ENCODE data around the gene GALNT2. TPM values are rescaled to one million over a fixed set of nuclear protein-coding genes. Genes with fewer than 3 reads are reported as not detected.

The GALNT2 gene
- total and polyA plus RNA-seq, 3 donors from 2014 or later = 63.0 to 135 (median 114) TPM

DNA sequence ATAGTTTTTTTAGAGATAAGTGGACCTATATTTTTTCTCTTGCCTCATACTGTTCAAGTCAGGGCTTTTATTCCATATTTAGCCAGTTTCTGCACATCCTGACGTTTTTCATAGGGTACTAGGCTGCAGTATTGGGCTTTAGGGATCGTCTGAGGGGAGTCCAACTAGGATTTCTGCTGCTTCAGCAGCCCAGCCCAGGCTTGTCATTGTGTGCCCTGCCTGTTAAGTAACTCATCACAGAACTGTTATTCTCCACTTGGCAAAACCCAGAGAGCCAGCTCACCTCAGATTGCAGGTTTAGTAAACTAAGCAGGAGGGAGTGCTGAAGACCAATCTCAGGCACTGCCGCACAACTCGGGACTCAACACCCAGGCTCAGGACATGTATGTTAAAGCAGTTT lies 2.8 kb downstream of the GALNT2 start:
- no peaks in the 10 kb centered on the region for H3K36me3 ChIP-seq (ENCODE audit: low read depth, missing control alignments)
- no peak overlapping the region for H3K27ac ChIP-seq
- no peak for TF ChIP-seq CTCF (IDR thresholded peaks at IDR 0.05)
- no peak for TF ChIP-seq POLR2A (IDR thresholded peaks at IDR 0.05)
- H3K27me3 ChIP-seq = no peaks in the 10 kb centered on the region
- H3K4me1 ChIP-seq = peaks cover 38% of the 10 kb centered on the region
- 66 to 70% methylated on average over 4 of the region's 4 CpGs for WGBS, 2 donors
- DNase-seq = no peak
- H3K9me3 ChIP-seq = no peaks in the 10 kb centered on the region
- intact Hi-C loops (cut with DNase I; ENCODE audit: low total_unique reads) = loop anchor here (5.0 kb wide), 1 partner anchor 143 kb away; no protein-coding TSS in a partner anchor
- H3K4me3 ChIP-seq = no peak overlapping the region

- Histone ChIP-seq H3K4me3 (no peak overlapping the region), H3K27ac (no peak overlapping the region), H3K27me3 (no peaks in the 10 kb centered on the region), H3K4me1 (peaks cover 42% of the 10 kb centered on the region), H3K36me3 (ENCODE audit: low read depth, missing control alignments) (no peaks in the 10 kb centered on the region), H3K9me3 (no peaks in the 10 kb centered on the region)
- no peak for TF ChIP-seq CTCF (IDR thresholded peaks at IDR 0.05)
- no peak for TF ChIP-seq POLR2A (IDR thresholded peaks at IDR 0.05)
- intact Hi-C loops (cut with DNase I; ENCODE audit: low total_unique reads) = no loop called here
- no peak for DNase-seq
- 92 to 93% methylated on average over 14 of the region's 14 CpGs for WGBS, 2 donors
Measured at GRCh38 chr1:230070321-230071208, 3.5 kb downstream of the GALNT2 start.

DNA sequence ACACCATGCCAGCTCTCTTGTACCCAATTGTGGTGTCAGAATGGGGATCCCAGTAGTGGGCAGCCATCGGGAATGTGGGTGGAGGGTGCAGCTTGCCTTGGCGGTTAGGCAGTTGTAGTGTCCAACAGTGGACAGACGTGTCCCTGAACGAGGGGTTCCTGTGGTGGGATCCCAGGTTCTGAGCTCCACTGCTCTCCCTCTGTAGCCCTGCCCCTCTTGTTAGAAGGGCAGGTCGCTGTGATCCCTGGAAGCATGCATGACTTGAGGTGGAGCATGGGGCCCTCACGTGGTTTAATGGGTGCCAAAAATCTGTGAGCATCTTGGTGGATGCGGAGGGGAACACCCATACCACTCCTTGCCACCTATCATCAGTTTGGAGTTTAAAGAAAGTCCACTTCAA lies 4.3 kb downstream of the GALNT2 start:
- no peaks in the 10 kb centered on the region for H3K9me3 ChIP-seq
- H3K4me3 ChIP-seq = no peak overlapping the region
- no peak overlapping the region for H3K27ac ChIP-seq
- no peaks in the 10 kb centered on the region for H3K36me3 ChIP-seq (ENCODE audit: low read depth, missing control alignments)
- 87 to 88% methylated on average over 6 to 7 of the region's 7 CpGs for WGBS, 2 donors
- TF ChIP-seq POLR2A (IDR thresholded peaks at IDR 0.05) (no peak), CTCF (IDR thresholded peaks at IDR 0.05) (no peak)
- H3K4me1 ChIP-seq = peaks cover 35% of the 10 kb centered on the region
- intact Hi-C loops (cut with DNase I; ENCODE audit: low total_unique reads) = no loop called here
- no peaks in the 10 kb centered on the region for H3K27me3 ChIP-seq
- DNase-seq = no peak

GRCh38 chr1:230072296-230072695 lies 5.3 kb downstream of the GALNT2 start:
- Histone ChIP-seq H3K27me3 (no peaks in the 10 kb centered on the region), H3K4me3 (no peak overlapping the region), H3K27ac (no peak overlapping the region), H3K36me3 (ENCODE audit: low read depth, missing control alignments) (no peaks in the 10 kb centered on the region), H3K4me1 (peaks cover 33% of the 10 kb centered on the region), H3K9me3 (no peaks in the 10 kb centered on the region)
- no peak for DNase-seq
- intact Hi-C loops (cut with DNase I; ENCODE audit: low total_unique reads) = no loop called here
- 53 to 82% methylated on average over 4 to 6 of the region's 6 CpGs for WGBS, 2 donors
- TF ChIP-seq POLR2A (IDR thresholded peaks at IDR 0.05) (no peak), CTCF (IDR thresholded peaks at IDR 0.05) (no peak)

- no peak for DNase-seq
- Histone ChIP-seq H3K36me3 (ENCODE audit: low read depth, missing control alignments) (no peaks in the 10 kb centered on the region), H3K4me3 (no peak overlapping the region), H3K27ac (no peak overlapping the region), H3K9me3 (no peaks in the 10 kb centered on the region), H3K27me3 (no peaks in the 10 kb centered on the region), H3K4me1 (peaks cover 33% of the 10 kb centered on the region)
- WGBS, 2 donors = 100% methylated on average over 1 of the region's 1 CpG
- intact Hi-C loops (cut with DNase I; ENCODE audit: low total_unique reads) = no loop called here
- TF ChIP-seq POLR2A (IDR thresholded peaks at IDR 0.05) (no peak), CTCF (IDR thresholded peaks at IDR 0.05) (no peak)
Measured at GRCh38 chr1:230072866-230073265, 5.8 kb downstream of the GALNT2 start.
